ENCODE results near the gene RASAL2.

RASAL2 gene

GRCh38 chr1:178275049-178275448 lies 181.1 kb downstream of the RASAL2 start:
- no peak for TF ChIP-seq EZH2phosphoT487 (IDR thresholded peaks at IDR 0.05; ENCODE audit: low read depth)
- TF ChIP-seq CTCF (IDR thresholded peaks at IDR 0.05; ENCODE audit: low read depth, low read length) = no peak
- H4K20me1 ChIP-seq (ENCODE audit: insufficient read depth, low read length) = no peaks in the 10 kb centered on the region
- no peak overlapping the region for H3K4me3 ChIP-seq (ENCODE audit: low read length)
- H3K79me2 ChIP-seq (ENCODE audit: low read length) = no peaks in the 10 kb centered on the region
- peaks cover 39% of the 10 kb centered on the region for H3K4me1 ChIP-seq (ENCODE audit: low read length)
- no peaks in the 10 kb centered on the region for H3K36me3 ChIP-seq (replicated peaks; ENCODE audit: low read depth, low read length)
- H3K9me3 ChIP-seq (ENCODE audit: insufficient read depth, low read length) = no peaks in the 10 kb centered on the region
- no peak overlapping the region for H3K9ac ChIP-seq (ENCODE audit: low read length)
- no peak overlapping the region for H3K27ac ChIP-seq (ENCODE audit: low read length)
- H3K27me3 ChIP-seq (ENCODE audit: low read depth, low read length) = no peaks in the 10 kb centered on the region
- H3K4me2 ChIP-seq (ENCODE audit: low read length) = no peak overlapping the region
- no peak overlapping the region for H2AFZ ChIP-seq (ENCODE audit: low read depth, low read length)

GRCh38 chr1:178275553-178275952 lies 181.6 kb downstream of the RASAL2 start:
- peak overlapping the region; percentile 10; the same call in 1 of the 2 replicates for H3K4me2 ChIP-seq (ENCODE audit: low read length)
- no peak overlapping the region for H3K4me3 ChIP-seq (ENCODE audit: low read length)
- no peaks in the 10 kb centered on the region for H3K79me2 ChIP-seq (ENCODE audit: low read length)
- H2AFZ ChIP-seq (ENCODE audit: low read depth, low read length) = no peak overlapping the region
- peaks cover 37% of the 10 kb centered on the region for H3K4me1 ChIP-seq (ENCODE audit: low read length)
- H3K27me3 ChIP-seq (ENCODE audit: low read depth, low read length) = no peaks in the 10 kb centered on the region
- no peaks in the 10 kb centered on the region for H4K20me1 ChIP-seq (ENCODE audit: insufficient read depth, low read length)
- H3K27ac ChIP-seq (ENCODE audit: low read length) = no peak overlapping the region
- H3K9me3 ChIP-seq (ENCODE audit: insufficient read depth, low read length) = no peaks in the 10 kb centered on the region
- TF ChIP-seq CTCF (IDR thresholded peaks at IDR 0.05; ENCODE audit: low read depth, low read length) (no peak), EZH2phosphoT487 (IDR thresholded peaks at IDR 0.05; ENCODE audit: low read depth) (no peak)
- H3K9ac ChIP-seq (ENCODE audit: low read length) = no peak overlapping the region
- no peaks in the 10 kb centered on the region for H3K36me3 ChIP-seq (replicated peaks; ENCODE audit: low read depth, low read length)

- TF ChIP-seq CTCF (IDR thresholded peaks at IDR 0.05; ENCODE audit: low read depth, low read length) = no peak
- no peak for TF ChIP-seq EZH2phosphoT487 (IDR thresholded peaks at IDR 0.05; ENCODE audit: low read depth)
- Histone ChIP-seq H3K27ac (ENCODE audit: low read length) (no peak overlapping the region), H4K20me1 (ENCODE audit: insufficient read depth, low read length) (no peaks in the 10 kb centered on the region), H3K4me3 (ENCODE audit: low read length) (no peak overlapping the region), H3K27me3 (ENCODE audit: low read depth, low read length) (no peaks in the 10 kb centered on the region), H3K9ac (ENCODE audit: low read length) (no peak overlapping the region), H2AFZ (ENCODE audit: low read depth, low read length) (no peak overlapping the region), H3K4me1 (ENCODE audit: low read length) (peaks cover 19% of the 10 kb centered on the region), H3K9me3 (ENCODE audit: insufficient read depth, low read length) (no peaks in the 10 kb centered on the region), H3K36me3 (replicated peaks; ENCODE audit: low read depth, low read length) (no peaks in the 10 kb centered on the region), H3K4me2 (ENCODE audit: low read length) (no peak overlapping the region), H3K79me2 (ENCODE audit: low read length) (no peaks in the 10 kb centered on the region)
Measured at GRCh38 chr1:178277793-178278530, 184.1 kb downstream of the RASAL2 start.

- Histone ChIP-seq H3K27me3 (ENCODE audit: low read depth, low read length) (no peaks in the 10 kb centered on the region), H3K27ac (ENCODE audit: low read length) (no peak overlapping the region), H3K4me2 (ENCODE audit: low read length) (no peak overlapping the region), H3K9ac (ENCODE audit: low read length) (no peak overlapping the region), H3K79me2 (ENCODE audit: low read length) (no peaks in the 10 kb centered on the region), H3K4me3 (ENCODE audit: low read length) (no peak overlapping the region), H3K9me3 (ENCODE audit: insufficient read depth, low read length) (no peaks in the 10 kb centered on the region), H3K4me1 (ENCODE audit: low read length) (peaks cover 15% of the 10 kb centered on the region), H2AFZ (ENCODE audit: low read depth, low read length) (no peak overlapping the region), H4K20me1 (ENCODE audit: insufficient read depth, low read length) (no peaks in the 10 kb centered on the region), H3K36me3 (replicated peaks; ENCODE audit: low read depth, low read length) (no peaks in the 10 kb centered on the region)
- TF ChIP-seq EZH2phosphoT487 (IDR thresholded peaks at IDR 0.05; ENCODE audit: low read depth) (no peak), CTCF (IDR thresholded peaks at IDR 0.05; ENCODE audit: low read depth, low read length) (no peak)
Measured at GRCh38 chr1:178278916-178279686, 185.2 kb downstream of the RASAL2 start.
